Skeletal muscle tissue (tissue), 4 donors: Measurements from ENCODE around the gene SH2D7. TPM values are rescaled to one million over a fixed set of nuclear protein-coding genes. Genes with fewer than 3 reads are reported as not detected.

Experiments
- H3K27ac ChIP-seq: one replicate; pipeline ENCODE4 v1.7.0; 2013; ENCODE audit warnings: mild to moderate bottlenecking, low read depth, low read length, inconsistent platforms
- H3K27me3 ChIP-seq, 3 donors: one replicate each; pipeline ENCODE4 v1.7.0; 2013; ENCODE audit warnings: low read length in 3 of 3; ENCODE audit not compliant: control insufficient read depth in 3 of 3, insufficient read depth in 3 of 3
- H3K36me3 ChIP-seq, 3 donors: one replicate each; pipeline ENCODE4 v1.7.0; 2013; ENCODE audit warnings: low read length in 3 of 3; ENCODE audit not compliant: control insufficient read depth in 3 of 3, insufficient read depth in 3 of 3
- H3K4me1 ChIP-seq, 3 donors: one replicate each; pipeline ENCODE4 v1.7.0; 2013; ENCODE audit warnings: low read length in 3 of 3, mild to moderate bottlenecking in 3 of 3; ENCODE audit not compliant: control insufficient read depth in 3 of 3, insufficient read depth in 3 of 3
- H3K4me3 ChIP-seq, 3 donors: one replicate each; pipeline ENCODE4 v1.7.0; 2013; ENCODE audit warnings: low read length in 3 of 3
- H3K9ac ChIP-seq, 3 donors: one replicate each; pipeline ENCODE4 v1.7.0; 2013; ENCODE audit warnings: low read length in 3 of 3, mild to moderate bottlenecking in 3 of 3, moderate library complexity in 2 of 3, low read depth in 1 of 3
- H3K9me3 ChIP-seq, 3 donors: one replicate each; pipeline ENCODE4 v1.7.0; 2013; ENCODE audit warnings: low read length in 3 of 3; ENCODE audit not compliant: control insufficient read depth in 3 of 3
- total RNA-seq: library from RNA; depleted of rRNA; stranded (reverse); fragments of >200 nt; gene quantifications from one replicate; pipeline ENCODE4 v1.2.3, GENCODE V29; 2014
- donor health status: Osteomylitis.

SH2D7 gene
- total RNA-seq, 1 donor from 2014 or later, result not detected

DNA sequence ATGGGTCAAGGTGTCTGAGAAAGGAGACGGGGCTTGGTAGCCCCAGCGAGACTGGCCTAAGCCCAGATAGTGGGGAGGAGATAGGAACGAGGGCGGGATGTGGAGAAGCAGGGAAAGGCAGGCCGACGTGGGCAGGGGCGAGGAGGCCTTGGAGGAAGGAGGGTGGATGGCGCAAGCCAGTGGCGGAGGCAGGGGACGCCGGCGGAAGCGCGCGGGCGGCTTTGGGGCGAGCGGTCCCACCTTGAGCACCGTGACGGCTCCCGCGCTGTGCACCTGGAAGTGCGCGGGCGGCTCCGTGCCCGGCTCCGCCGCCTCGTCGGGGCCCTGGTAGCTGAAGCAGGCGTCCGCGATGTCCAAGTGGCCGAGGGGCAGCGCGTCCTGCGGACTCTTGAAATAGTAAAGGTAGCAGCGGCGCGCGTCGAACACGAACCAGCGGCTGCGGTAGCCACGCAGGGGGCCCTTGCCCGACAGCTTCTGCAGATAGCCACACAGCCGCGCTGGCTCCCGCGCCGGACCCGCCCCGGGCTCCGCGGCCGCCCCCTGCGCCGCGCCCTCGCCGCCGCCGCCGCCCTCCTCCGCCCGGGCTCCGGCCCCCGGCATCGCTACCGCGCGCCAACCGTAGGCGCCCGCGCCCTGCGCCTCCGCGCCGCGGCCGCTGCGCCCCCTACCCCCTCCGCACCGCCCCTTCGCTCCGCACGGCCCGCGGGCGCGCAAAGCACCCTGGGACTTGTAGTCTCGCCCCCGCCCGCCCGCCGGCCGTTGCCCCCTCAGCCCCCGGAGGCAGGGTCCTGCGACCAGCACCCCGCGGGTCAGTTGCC is 15.1 kb upstream of the SH2D7 start, which contains the start of gene TBC1D2B:
Gene TBC1D2B (minus strand): TSS at position 659 of the 818 bp plus-strand sequence. CDS start 59 bp downstream, at position 600.
- no peaks in the 10 kb centered on the region for H3K36me3 ChIP-seq
- H3K27ac ChIP-seq, result peak within 1 kb of the TSS; percentile 75
- peaks cover 13 to 27% (median 24%) of the 10 kb centered on the region in 3 donors for H3K4me1 ChIP-seq
- H3K4me3 ChIP-seq, result peak within 1 kb of the TSS; percentile 79 to 85 (median 84)
- H3K27me3 ChIP-seq, result no peaks in the 10 kb centered on the region
- H3K9ac ChIP-seq, result peak within 1 kb of the TSS; percentile 79 to 85 (median 80)
- H3K9me3 ChIP-seq, result no peaks in the 10 kb centered on the region

DNA sequence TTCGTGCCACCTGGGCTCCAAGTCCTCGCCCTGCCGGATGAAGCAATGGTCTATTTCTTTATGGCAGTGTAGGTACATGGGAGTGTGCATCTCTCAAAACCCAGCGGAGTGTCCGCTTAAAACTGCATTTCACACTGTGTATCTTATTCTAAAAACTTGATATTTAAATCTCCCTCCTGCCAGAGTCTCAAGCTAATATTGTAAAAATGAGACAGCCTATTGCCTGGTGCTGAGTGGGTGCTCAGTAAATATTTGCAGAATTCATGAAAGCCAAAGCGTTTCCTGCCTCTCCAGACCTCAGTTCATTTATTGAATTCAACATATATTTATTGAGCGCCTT is 14.5 kb upstream of the SH2D7 start:
- H3K4me3 ChIP-seq, result peak overlapping the region; percentile 67 to 85 (median 84)
- H3K9ac ChIP-seq, result peak overlapping the region in 2 of 3 donors; percentile 4 to 72
- no peak overlapping the region for H3K27ac ChIP-seq
- no peaks in the 10 kb centered on the region for H3K36me3 ChIP-seq
- H3K4me1 ChIP-seq, result peaks cover 11 to 30% (median 18%) of the 10 kb centered on the region in 3 donors
- no peaks in the 10 kb centered on the region for H3K27me3 ChIP-seq
- no peaks in the 10 kb centered on the region for H3K9me3 ChIP-seq

DNA sequence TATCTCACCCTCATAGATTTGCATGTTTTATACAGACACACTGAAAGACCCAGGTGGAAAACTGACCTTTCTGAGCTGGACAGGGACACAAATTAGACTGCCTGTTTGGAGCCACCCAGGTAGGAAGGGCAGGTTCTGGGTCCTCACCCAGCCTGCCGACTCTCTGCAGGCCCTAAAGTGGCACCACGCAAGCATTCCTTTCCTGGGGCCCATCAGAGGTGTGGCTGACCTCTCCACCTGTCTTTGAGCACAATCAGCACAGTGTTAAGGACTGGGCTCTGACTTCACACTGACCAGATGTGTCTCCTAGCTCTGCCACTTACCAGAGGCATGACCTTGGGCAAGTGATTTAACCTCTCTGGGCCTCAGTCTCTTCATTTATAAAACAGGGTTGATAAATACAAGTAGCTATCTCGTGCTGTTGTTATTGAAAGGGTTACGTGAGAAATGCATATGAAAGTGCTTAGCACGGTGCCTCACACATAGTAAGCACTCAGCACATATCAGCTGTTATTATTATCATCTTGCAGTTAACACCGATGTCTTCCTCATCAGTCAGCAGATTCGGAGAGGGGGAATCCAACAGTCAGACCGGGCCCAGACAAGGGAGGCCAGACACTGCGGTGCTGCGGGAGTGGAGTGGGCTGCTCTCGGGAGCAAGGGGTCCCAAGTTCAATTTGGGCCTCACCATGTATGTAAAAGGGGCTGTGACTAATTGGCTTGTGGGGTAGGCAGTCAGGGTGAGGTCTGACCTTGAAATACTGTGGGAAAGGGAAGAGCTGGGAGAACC is 12.9 kb upstream of the SH2D7 start:
- H3K27me3 ChIP-seq, result no peaks in the 10 kb centered on the region
- H3K36me3 ChIP-seq, result no peaks in the 10 kb centered on the region
- no peak overlapping the region for H3K9ac ChIP-seq
- H3K27ac ChIP-seq, result no peak overlapping the region
- no peaks in the 10 kb centered on the region for H3K9me3 ChIP-seq
- peaks cover 11 to 33% (median 17%) of the 10 kb centered on the region in 3 donors for H3K4me1 ChIP-seq
- H3K4me3 ChIP-seq, result no peak overlapping the region

DNA sequence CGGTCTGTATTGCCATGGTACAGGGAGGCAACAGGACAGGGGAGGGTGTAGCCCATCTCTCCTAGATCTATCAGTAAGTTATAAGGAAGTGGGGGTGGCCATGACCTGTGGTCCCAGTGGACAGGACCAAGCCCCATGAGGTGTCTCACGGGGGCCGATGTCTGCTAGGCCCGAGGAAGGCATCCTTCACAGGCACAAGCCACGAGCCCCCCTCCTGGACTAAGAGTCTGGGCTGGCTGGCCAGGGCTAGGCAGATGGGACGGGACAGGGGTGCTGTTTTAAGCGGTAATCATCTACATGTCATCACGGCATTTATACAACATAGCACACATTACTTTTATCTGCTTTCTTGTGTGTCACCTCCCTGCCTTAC is 12.3 kb upstream of the SH2D7 start:
- Histone ChIP-seq H3K36me3 (no peaks in the 10 kb centered on the region), H3K27ac (no peak overlapping the region), H3K27me3 (no peaks in the 10 kb centered on the region), H3K4me3 (no peak overlapping the region), H3K9me3 (no peaks in the 10 kb centered on the region), H3K9ac (no peak overlapping the region), H3K4me1 (peaks cover 11 to 33% (median 17%) of the 10 kb centered on the region in 3 donors)

DNA sequence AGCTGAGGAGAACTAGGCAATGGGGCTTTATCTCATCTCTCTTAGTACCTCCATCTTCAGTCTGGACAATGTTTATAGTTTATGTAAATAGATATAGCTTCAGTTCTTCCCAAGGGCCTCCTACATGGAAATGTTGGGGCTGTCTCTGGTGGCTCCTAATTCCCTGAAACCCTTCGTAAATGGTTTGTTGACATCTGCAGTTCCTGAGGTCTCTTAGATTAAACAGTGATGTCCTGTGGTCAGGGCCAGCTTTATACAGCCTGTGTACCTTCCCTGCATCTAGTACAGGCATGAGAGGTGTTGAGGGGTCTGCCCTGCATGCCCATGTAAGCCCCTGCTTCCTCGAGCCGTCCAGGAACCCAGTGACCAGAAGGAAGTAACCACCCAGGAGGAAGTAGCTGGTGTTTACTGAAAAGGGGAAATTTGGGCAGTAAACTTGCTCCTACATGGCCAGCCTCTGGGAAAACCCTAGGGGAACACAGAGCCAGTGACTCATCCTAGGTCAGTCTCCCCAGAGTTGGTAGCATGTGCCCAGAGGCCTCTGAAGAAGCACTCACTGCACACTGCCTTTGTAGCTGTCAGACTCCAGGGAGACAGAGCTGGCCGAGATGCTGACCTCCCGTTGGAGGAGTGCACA is 10.1 kb upstream of the SH2D7 start:
- Histone ChIP-seq H3K4me1 (peaks cover 4 to 17% (median 5%) of the 10 kb centered on the region in 3 donors), H3K9me3 (no peaks in the 10 kb centered on the region), H3K36me3 (no peaks in the 10 kb centered on the region), H3K4me3 (no peak overlapping the region), H3K9ac (no peak overlapping the region), H3K27ac (no peak overlapping the region), H3K27me3 (no peaks in the 10 kb centered on the region)

DNA sequence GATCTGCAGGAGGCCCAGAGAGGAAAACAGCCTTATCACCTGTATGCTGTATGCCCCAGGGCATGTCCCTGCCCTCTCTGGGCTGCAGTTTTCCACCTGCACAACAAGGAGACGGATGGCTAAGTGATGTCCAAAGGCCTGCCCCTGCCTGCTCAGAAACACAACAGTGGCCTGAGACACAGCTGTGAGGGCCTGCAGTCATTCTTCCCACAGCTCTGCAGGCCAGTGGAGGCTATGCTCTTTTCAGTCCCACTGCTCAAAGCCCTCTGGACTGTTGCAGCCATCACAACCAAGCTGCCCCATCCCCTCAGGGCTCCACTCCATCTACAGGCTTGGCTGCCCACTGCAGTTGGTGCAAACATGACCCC is 9.6 kb upstream of the SH2D7 start:
- no peak overlapping the region for H3K9ac ChIP-seq
- H3K27ac ChIP-seq, result no peak overlapping the region
- H3K4me3 ChIP-seq, result no peak overlapping the region
- H3K27me3 ChIP-seq, result no peaks in the 10 kb centered on the region
- no peaks in the 10 kb centered on the region for H3K9me3 ChIP-seq
- peaks cover 3 to 16% (median 4%) of the 10 kb centered on the region in 3 donors for H3K4me1 ChIP-seq
- no peaks in the 10 kb centered on the region for H3K36me3 ChIP-seq

DNA sequence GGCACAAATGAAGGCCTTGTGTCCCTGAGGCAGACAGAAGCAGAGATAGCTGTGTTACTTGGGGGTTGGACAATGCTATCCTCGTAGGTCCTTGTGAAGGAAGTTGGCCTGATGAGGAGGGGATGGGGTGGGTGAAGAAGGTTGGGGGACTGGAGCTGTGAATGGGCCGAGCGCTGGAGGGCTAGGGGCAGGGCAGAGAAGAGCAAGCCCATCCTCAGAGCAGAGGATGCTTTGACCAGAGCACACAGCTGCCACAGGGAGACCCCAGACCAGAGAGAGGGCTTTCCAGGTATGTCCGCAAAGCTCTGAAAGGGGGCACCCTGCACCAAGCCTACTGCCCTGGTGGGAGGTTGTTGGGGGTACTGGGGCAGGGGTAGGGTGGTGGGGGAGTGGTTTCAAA is 9.2 kb upstream of the SH2D7 start:
- Histone ChIP-seq H3K4me1 (peaks cover 0 to 11% (median 0%) of the 10 kb centered on the region in 3 donors), H3K27ac (no peak overlapping the region), H3K4me3 (no peak overlapping the region), H3K27me3 (no peaks in the 10 kb centered on the region), H3K36me3 (no peaks in the 10 kb centered on the region), H3K9ac (no peak overlapping the region), H3K9me3 (no peaks in the 10 kb centered on the region)

DNA sequence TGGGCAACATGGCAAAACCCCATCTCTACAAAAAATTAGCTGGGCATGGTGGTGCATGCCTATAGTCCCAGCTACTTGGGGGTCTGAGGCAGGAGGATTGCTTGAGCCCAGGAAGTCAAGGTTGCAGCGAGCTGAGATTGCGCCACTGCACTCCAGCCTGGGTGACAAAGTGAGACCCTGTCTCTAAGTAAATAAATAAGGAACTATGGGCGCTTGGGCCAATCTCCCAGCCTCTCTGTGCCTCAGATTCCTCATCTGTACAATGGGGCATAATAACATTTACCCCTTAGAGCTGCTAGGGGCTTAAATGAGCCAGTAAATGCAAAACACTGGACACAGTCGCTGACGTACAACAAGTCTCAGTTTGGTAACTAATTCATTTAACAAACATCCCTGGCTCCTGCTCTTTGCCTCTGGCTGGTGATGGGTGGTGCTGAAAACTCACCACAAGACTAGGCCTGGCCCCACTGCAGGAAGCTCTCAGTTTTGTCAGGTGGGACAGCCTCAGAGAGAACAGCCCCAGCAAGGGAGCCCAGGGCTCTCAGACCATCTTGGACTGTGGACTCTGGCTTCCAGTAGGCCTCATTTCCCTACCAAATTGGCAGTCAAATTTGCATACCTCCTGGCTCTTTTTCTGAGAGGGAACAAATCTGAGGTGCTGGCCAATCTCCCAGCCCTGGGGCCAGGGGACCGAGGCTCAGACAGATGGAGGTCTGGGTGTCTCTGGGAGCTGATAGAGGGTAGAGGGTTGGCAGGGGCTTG is 8.5 kb upstream of the SH2D7 start:
- peak overlapping the region in 1 of 3 donors; percentile 45 for H3K9ac ChIP-seq
- H3K36me3 ChIP-seq, result no peaks in the 10 kb centered on the region
- no peak overlapping the region for H3K27ac ChIP-seq
- no peak overlapping the region for H3K4me3 ChIP-seq
- H3K4me1 ChIP-seq, result peaks cover 0 to 9% (median 0%) of the 10 kb centered on the region in 3 donors
- no peaks in the 10 kb centered on the region for H3K27me3 ChIP-seq
- H3K9me3 ChIP-seq, result no peaks in the 10 kb centered on the region

DNA sequence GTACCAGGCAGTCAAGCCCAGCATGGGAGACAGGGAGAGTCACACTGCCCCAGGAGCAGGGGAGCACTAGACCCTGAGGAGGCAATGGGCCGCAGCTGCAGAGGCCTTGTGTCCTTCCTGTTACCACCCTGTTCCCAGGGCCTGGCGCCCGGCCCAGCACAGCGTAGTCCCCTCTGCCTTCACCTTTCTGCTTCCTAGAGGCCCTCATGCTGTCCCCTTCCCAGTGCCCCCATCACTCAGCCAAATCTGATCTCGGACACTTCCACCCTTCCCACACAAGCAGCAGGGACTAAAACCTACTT is 8.0 kb upstream of the SH2D7 start:
- no peaks in the 10 kb centered on the region for H3K9me3 ChIP-seq
- peaks cover 0 to 9% (median 0%) of the 10 kb centered on the region in 3 donors for H3K4me1 ChIP-seq
- H3K4me3 ChIP-seq, result no peak overlapping the region
- no peaks in the 10 kb centered on the region for H3K36me3 ChIP-seq
- H3K27ac ChIP-seq, result no peak overlapping the region
- H3K27me3 ChIP-seq, result no peaks in the 10 kb centered on the region
- H3K9ac ChIP-seq, result no peak overlapping the region
